Measurements from ENCODE around the gene CTNNA1. TPM values are rescaled to one million over a fixed set of nuclear protein-coding genes. Genes with fewer than 3 reads are reported as not detected.

The CTNNA1 gene
- total RNA-seq, 2 donors from 2014 or later, result 266 to 322 TPM

DNA sequence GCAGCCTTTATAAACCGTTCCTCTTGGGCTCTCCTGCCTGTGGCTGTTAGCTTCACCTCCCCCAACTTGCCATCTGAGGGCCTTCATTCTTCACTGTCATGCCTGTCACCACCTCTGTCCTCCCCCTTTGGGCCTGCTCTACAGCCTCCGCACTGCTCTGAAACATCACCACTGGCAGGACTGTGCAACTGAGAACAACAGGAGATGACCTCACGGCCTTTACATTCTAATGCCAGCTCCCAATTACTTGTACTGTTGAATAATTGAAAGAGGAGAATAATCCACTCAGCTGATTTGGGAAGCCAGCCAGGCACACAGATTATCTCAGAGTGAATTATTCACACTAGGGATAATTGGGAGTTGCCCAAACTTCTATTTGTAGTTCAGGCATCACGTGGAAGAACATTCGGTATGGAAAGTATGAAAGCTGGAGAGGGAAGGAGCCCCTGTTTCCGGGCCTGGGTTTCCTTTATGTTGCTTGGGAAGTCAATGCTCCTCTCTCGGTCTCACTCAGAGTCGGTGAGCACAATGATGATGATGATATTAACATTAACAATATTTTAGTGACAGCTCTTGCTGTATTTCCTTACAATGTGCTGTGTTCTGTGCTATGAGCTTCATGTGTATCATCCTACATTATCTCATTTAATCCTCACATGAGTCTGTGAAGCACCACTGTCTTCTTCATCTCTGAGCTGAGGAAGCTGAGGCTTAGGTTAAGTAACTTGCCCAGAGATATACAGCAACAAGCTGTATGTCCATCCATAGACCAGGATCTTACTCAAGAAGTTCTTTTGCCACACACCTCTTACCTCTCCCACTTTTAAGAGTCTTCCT is 221.2 kb downstream of the CTNNA1 start:
- Histone ChIP-seq H3K36me3 (no peaks in the 10 kb centered on the region), H3K27me3 (replicated peaks; ENCODE audit: insufficient read depth) (no peaks in the 10 kb centered on the region), H3K27ac (peak overlapping the region; percentile 77 to 79), H3K4me1 (ENCODE audit: control insufficient read depth in 1 of 2, low read depth in 2 of 2) (peaks cover 33 to 60% of the 10 kb centered on the region in 2 donors), H3K4me3 (no peak overlapping the region), H3K9me3 (no peaks in the 10 kb centered on the region)
- DNase-seq (ENCODE audit: low spot score) (peak; percentile 53), ATAC-seq (ENCODE audit: insufficient number of reproducible peaks, low FRiP score, low read depth) (peak; percentile 62)
- TF ChIP-seq, protein P1, sequence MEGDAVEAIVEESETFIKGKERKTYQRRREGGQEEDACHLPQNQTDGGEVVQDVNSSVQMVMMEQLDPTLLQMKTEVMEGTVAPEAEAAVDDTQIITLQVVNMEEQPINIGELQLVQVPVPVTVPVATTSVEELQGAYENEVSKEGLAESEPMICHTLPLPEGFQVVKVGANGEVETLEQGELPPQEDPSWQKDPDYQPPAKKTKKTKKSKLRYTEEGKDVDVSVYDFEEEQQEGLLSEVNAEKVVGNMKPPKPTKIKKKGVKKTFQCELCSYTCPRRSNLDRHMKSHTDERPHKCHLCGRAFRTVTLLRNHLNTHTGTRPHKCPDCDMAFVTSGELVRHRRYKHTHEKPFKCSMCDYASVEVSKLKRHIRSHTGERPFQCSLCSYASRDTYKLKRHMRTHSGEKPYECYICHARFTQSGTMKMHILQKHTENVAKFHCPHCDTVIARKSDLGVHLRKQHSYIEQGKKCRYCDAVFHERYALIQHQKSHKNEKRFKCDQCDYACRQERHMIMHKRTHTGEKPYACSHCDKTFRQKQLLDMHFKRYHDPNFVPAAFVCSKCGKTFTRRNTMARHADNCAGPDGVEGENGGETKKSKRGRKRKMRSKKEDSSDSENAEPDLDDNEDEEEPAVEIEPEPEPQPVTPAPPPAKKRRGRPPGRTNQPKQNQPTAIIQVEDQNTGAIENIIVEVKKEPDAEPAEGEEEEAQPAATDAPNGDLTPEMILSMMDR (IDR thresholded peaks at IDR 0.05), result no peak

DNA sequence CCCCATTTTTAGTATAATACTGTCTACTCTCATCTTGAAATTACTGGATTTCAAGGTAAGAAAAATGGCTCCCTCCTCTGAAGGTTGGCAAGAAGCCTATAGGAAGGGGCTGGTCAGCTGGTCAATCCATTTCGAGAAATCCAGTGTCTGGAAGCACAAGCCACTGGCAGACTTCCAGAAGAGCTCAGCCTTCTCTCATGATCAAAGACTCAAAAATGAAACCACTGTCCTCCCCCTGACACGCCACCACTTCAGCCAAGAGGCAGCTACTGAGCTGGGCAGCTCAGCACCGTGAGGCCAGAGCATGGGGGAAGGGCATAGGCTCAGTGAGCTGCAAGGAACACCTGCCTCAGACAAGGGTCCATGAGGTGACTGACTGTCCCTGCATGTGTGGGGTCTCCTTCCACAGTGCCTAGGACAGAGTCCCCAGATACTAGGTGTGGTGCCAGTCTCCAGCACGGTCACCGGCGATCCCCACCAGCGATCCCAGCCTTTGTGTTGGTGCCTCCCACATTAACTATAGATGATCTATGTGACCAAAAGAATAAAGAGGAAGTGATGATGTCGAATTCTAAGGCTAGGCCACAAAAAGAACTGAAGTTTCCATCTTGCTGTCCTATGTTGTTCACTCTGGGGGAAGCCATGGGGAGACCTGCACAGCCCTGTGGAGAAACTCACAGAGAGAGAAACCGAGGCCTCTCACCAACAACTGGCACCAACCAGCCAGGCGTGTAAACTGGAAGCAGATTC is 222.0 kb downstream of the CTNNA1 start:
- no peaks in the 10 kb centered on the region for H3K36me3 ChIP-seq
- DNase-seq (ENCODE audit: low spot score), result no peak
- H3K4me3 ChIP-seq, result no peak overlapping the region
- ATAC-seq (ENCODE audit: insufficient number of reproducible peaks, low FRiP score, low read depth), result no peak
- H3K9me3 ChIP-seq, result no peaks in the 10 kb centered on the region
- peaks cover 33 to 66% of the 10 kb centered on the region in 2 donors for H3K4me1 ChIP-seq (ENCODE audit: control insufficient read depth in 1 of 2, low read depth in 2 of 2)
- H3K27me3 ChIP-seq (replicated peaks; ENCODE audit: insufficient read depth), result no peaks in the 10 kb centered on the region
- peak overlapping the region; percentile 77 to 79 for H3K27ac ChIP-seq
- TF ChIP-seq, protein P1 (IDR thresholded peaks at IDR 0.05), result no peak

DNA sequence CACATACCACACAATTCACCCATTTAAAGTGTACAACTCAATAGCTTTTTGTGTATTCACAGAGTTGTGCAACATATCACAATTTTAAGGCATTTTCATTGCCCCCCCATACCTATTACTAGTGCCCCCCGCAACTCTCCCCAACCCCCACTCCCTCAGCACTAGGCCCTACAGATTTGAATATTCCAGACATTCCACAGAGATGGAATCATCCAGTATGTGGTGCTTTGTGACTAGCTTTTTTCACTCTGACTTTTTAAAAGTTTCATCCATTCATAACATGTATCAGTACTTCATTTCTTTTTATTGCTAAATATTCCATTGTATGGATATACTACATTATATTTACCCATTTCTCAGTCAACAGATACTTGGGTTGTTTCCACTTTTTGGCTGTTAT is 224.9 kb downstream of the CTNNA1 start:
- no peaks in the 10 kb centered on the region for H3K36me3 ChIP-seq
- H3K9me3 ChIP-seq, result no peaks in the 10 kb centered on the region
- H3K27ac ChIP-seq, result peak overlapping the region in 1 of 2 donors; percentile 50
- H3K27me3 ChIP-seq (replicated peaks; ENCODE audit: insufficient read depth), result no peaks in the 10 kb centered on the region
- no peak overlapping the region for H3K4me3 ChIP-seq
- DNase-seq (ENCODE audit: low spot score) (no peak), ATAC-seq (ENCODE audit: insufficient number of reproducible peaks, low FRiP score, low read depth) (no peak)
- H3K4me1 ChIP-seq (ENCODE audit: control insufficient read depth in 1 of 2, low read depth in 2 of 2), result peaks cover 23 to 59% of the 10 kb centered on the region in 2 donors
- TF ChIP-seq, protein P1 (IDR thresholded peaks at IDR 0.05), result no peak

DNA sequence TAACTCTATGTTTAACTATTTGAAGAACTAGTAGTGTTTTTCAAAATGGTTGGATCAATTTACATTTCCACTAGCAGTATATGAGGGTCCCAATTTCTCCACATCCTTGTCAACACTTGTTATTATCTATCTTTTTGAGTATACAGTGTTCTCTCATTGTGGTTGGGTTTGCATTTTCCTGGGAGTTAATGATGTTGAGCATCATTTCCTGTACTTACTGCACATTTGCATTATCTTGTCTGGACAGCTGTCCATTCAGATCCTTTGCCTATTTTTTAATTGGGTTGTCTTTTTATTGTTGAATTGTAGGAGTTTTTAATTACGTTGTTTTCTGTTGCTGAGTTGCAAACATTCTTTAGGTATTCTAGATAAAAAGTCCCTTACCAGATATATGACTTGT is 225.4 kb downstream of the CTNNA1 start:
- ATAC-seq (ENCODE audit: insufficient number of reproducible peaks, low FRiP score, low read depth) (no peak), DNase-seq (ENCODE audit: low spot score) (no peak)
- peaks cover 21 to 54% of the 10 kb centered on the region in 2 donors for H3K4me1 ChIP-seq (ENCODE audit: control insufficient read depth in 1 of 2, low read depth in 2 of 2)
- no peak overlapping the region for H3K4me3 ChIP-seq
- peak overlapping the region in 1 of 2 donors; percentile 50 for H3K27ac ChIP-seq
- H3K9me3 ChIP-seq, result no peaks in the 10 kb centered on the region
- no peaks in the 10 kb centered on the region for H3K27me3 ChIP-seq (replicated peaks; ENCODE audit: insufficient read depth)
- H3K36me3 ChIP-seq, result no peaks in the 10 kb centered on the region
- TF ChIP-seq, protein P1 (IDR thresholded peaks at IDR 0.05), result no peak

DNA sequence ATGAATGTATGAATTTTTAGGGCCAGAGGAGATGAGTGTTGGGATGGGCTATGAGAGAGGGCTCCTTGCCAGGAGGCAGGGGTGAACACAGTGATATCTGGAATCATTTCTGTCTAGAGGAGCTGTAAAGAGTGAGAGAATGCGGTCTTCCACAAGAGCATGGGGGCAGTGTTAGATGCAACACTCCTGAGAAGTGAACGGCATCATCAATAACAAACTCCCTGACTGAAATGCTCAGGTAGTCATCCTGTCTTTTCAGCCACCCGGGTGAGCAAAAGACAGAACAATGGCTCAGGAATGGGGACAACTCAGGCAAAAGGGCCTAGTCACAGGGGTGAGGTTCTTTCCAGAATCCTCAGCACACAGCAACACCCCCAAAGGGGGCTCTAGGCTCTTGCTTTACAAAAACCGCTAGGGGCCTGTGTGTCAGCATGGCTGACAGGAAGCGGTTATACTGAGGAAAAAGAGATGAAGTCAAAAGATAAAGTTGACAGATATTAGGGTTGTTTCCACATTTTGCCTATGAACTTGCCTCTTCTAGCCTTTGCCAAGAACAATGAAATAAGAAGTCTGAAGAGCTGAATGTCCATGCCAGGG is 226.6 kb downstream of the CTNNA1 start:
- ATAC-seq (ENCODE audit: insufficient number of reproducible peaks, low FRiP score, low read depth) (no peak), DNase-seq (ENCODE audit: low spot score) (no peak)
- Histone ChIP-seq H3K9me3 (no peaks in the 10 kb centered on the region), H3K27me3 (replicated peaks; ENCODE audit: insufficient read depth) (no peaks in the 10 kb centered on the region), H3K27ac (peak overlapping the region; percentile 11 to 61), H3K36me3 (no peaks in the 10 kb centered on the region), H3K4me3 (no peak overlapping the region), H3K4me1 (ENCODE audit: control insufficient read depth in 1 of 2, low read depth in 2 of 2) (peaks cover 11 to 47% of the 10 kb centered on the region in 2 donors)
- TF ChIP-seq, protein P1 (IDR thresholded peaks at IDR 0.05), result no peak

Data from thoracic aorta (tissue), 2 donors.